OCI-LY7 (cell line): Measurements from ENCODE around the gene PGPEP1. TPM values are rescaled to one million over a fixed set of nuclear protein-coding genes. Genes with fewer than 3 reads are reported as not detected.
"Not testable (repeated sequence)": the region's sequence is repeated elsewhere in the genome, so short reads cannot be mapped to it uniquely, and the experiment has no call there.

ENCODE experiments used
- BruUV-seq: library from RNA; stranded (reverse); fragments of 400-500 nt; replicated peaks from 2 replicates; lab custom pipeline; 2021; lab: Mats Ljungman, UMichigan
- CTCF ChIA-PET: fragments of 300-600 bp; sonication (Branson Sonifier 250); formaldehyde crosslinking; loops from one replicate; lab custom pipeline; 2022; ENCODE audit warnings: antibody characterized with exemption; ENCODE audit not compliant: unreplicated experiment; lab: Charles Lee
- POLR2A ChIA-PET: fragments of 300-600 bp; sonication (Branson Sonifier 250); formaldehyde crosslinking; loops from one replicate; lab custom pipeline; 2022; ENCODE audit warnings: antibody characterized with exemption; lab: Charles Lee
- DNase-seq: peaks from one replicate; pipeline ENCODE4 v3.0.0-alpha.2; 2015; ENCODE audit warnings: low spot score
- H2AFZ ChIP-seq: fragments of 200-600 bp; sonication (generic), shearing (Covaris generic); 2 replicates; pipeline ENCODE4 v1.6.1; 2014; ENCODE audit warnings: mild to moderate bottlenecking, antibody characterized with exemption, low read length, moderate library complexity
- H3K27ac ChIP-seq: fragments of 200-600 bp; sonication (generic); 2 replicates; pipeline ENCODE4 v1.5.1; 2014; ENCODE audit warnings: mixed run types, low read depth, mild to moderate bottlenecking, moderate library complexity, low read length, inconsistent platforms; ENCODE audit not compliant: poor library complexity, severe bottlenecking
- H3K36me3 ChIP-seq: fragments of 200-600 bp; sonication (generic); 2 replicates; pipeline ENCODE4 v1.6.1; 2014; ENCODE audit warnings: mild to moderate bottlenecking, antibody characterized with exemption, low read length, moderate library complexity, mixed read lengths; ENCODE audit not compliant: insufficient read depth
- H3K4me1 ChIP-seq: fragments of 200-600 bp; sonication (generic); 2 replicates; pipeline ENCODE4 v1.5.1; 2014; ENCODE audit warnings: mild to moderate bottlenecking, low read length; ENCODE audit not compliant: insufficient read depth, poor library complexity, severe bottlenecking
- H3K4me2 ChIP-seq: fragments of 200-600 bp; sonication (generic); 2 replicates; pipeline ENCODE4 v1.6.1; 2014; ENCODE audit warnings: mild to moderate bottlenecking, low read length
- H3K4me3 ChIP-seq: fragments of 200-600 bp; sonication (generic); 2 replicates; pipeline ENCODE4 v1.5.1; 2014; ENCODE audit warnings: mild to moderate bottlenecking, low read depth, low read length; ENCODE audit not compliant: poor library complexity, severe bottlenecking
- H3K79me2 ChIP-seq: fragments of 200-600 bp; sonication (generic); 2 replicates; pipeline ENCODE4 v1.6.1; 2016; ENCODE audit warnings: low read depth, mild to moderate bottlenecking, low read length, moderate library complexity, mixed read lengths; ENCODE audit not compliant: insufficient read depth
- H3K9me2 ChIP-seq: fragments of 200-600 bp; sonication (generic); 2 replicates; pipeline ENCODE4 v1.6.1; 2016; ENCODE audit warnings: mild to moderate bottlenecking, low read length, mixed read lengths; ENCODE audit not compliant: insufficient read depth
- H3K9me3 ChIP-seq: fragments of 200-600 bp; sonication (generic); 2 replicates; pipeline ENCODE4 v1.6.1; 2014; ENCODE audit warnings: mild to moderate bottlenecking, mixed run types, low read length, mixed read lengths
- H4K20me1 ChIP-seq: fragments of 200-600 bp; sonication (generic); 2 replicates; pipeline ENCODE4 v1.6.1; 2014; ENCODE audit warnings: mild to moderate bottlenecking, antibody characterized with exemption, low read length, moderate library complexity, mixed read lengths; ENCODE audit not compliant: insufficient read depth
- CTCF ChIP-seq: fragments of 200-600 bp; sonication (generic); conservative IDR thresholded peaks from 2 replicates; pipeline ENCODE4 v1.5.1; 2014; ENCODE audit warnings: mild to moderate bottlenecking, antibody characterized with exemption, low read length, moderate library complexity, mixed read lengths
- EZH2phosphoT487 ChIP-seq: fragments of 200-600 bp; sonication (generic); IDR thresholded peaks from 2 replicates; pipeline ENCODE4 v1.6.1; 2018; ENCODE audit warnings: low read depth, borderline replicate concordance, mild to moderate bottlenecking, mixed run types, antibody characterized with exemption, low read length, moderate library complexity, mixed read lengths
- intact Hi-C: fragments of 100-400 bp; cut with micrococcal nuclease; formaldehyde crosslinking; loops from one replicate; pipeline ENCODE4 v1.10.0; 2022; ENCODE audit not compliant: unreplicated experiment
- total RNA-seq, 2 experiments: library from RNA; depleted of rRNA in 1 of 2; stranded (reverse); fragments of >200 nt in 1 of 2; shearing (Covaris generic) in 1 of 2; gene quantifications; 2 replicates each; pipeline ENCODE4 v1.2.3, GENCODE V29; 2014 to 2022

The PGPEP1 gene
- total RNA-seq, 2 experiments from 2014 or later = 15.2 to 44.1 TPM

DNA sequence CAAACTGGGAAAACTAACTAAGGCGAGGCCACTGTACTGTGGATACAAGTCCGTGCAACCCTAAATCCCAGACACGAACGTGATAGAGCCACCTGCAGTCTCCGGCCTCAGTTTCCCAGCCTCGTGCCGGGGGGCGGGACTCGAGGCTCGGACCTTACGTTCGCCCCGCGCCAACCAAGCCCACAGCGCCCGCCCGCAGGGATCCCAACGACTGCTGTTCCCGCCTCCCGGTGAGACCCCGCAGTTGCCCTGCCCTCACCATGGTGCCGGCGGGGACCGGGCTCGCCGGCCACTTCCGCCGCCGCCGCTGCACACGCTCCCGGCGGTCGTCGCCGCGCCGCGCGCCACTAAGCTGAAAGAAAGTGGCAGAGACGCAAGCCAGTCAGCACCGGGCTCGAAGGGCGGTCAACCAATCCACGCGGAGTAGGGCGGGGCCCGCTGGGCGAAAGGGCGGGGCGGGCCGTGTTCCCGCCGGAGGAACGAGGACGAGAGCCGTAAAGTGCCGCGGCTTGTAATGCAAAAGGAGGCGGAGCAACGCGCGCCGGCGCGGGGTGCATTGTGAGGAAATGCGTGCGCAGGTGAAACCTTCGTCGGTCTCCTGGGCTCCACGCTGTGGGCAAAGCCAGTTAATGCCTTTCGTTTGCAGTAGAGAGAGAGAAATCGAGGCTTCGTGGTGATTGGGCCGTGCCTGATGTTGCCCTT lies 17.5 kb upstream of the PGPEP1 start, which contains the start of gene LSM4:
Gene LSM4 (minus strand): TSS at position 318 of the 702 bp plus-strand sequence. CDS start 56 bp downstream, at position 262.
- H3K4me2 ChIP-seq = peak within 1 kb of the TSS; percentile 97
- H3K36me3 ChIP-seq = peaks cover 34% of the 10 kb centered on the region
- H3K9me3 ChIP-seq = no peaks in the 10 kb centered on the region
- intact Hi-C loops = loop anchor here (1.0 to 2.0 kb wide), 3 partner anchors 18 to 118 kb away; partner anchors contain the start of gene RAB3A
- H3K9me2 ChIP-seq = no peaks in the 10 kb centered on the region
- peak within 1 kb of the TSS; percentile 89 for H3K4me3 ChIP-seq
- H2AFZ ChIP-seq = peak within 1 kb of the TSS; percentile 74
- DNase-seq = peak; percentile 100
- POLR2A ChIA-PET = interaction anchor here (0.6 to 4.0 kb wide), 5 partner anchors 18 to 158 kb away, joined by 3 to 44 read pairs (median 9); partner anchors contain the start of genes JUND and SSBP4
- no TSS peak for BruUV-seq
- CTCF ChIA-PET = interaction anchor here (1.2 to 2.2 kb wide), 3 partner anchors 16 to 44 kb away, joined by 3 to 16 read pairs (median 7); partner anchors contain the start of gene JUND
- peak; percentile 65 for TF ChIP-seq CTCF
- no peak for TF ChIP-seq EZH2phosphoT487
- peak within 1 kb of the TSS; percentile 90 for H3K27ac ChIP-seq
- peaks cover 42% of the 10 kb centered on the region for H3K79me2 ChIP-seq
- H3K4me1 ChIP-seq = peaks cover 46% of the 10 kb centered on the region
- H4K20me1 ChIP-seq = no peaks in the 10 kb centered on the region; the same call in 1 of the 2 replicates

- Histone ChIP-seq H3K79me2 (peaks cover 35% of the 10 kb centered on the region), H3K36me3 (peaks cover 24% of the 10 kb centered on the region), H3K4me1 (peaks cover 47% of the 10 kb centered on the region), H3K4me2 (peak overlapping the region; percentile 74), H2AFZ (peak overlapping the region; percentile 74; the same call in 1 of the 2 replicates), H3K27ac (peak overlapping the region; percentile 90)
- DNase-seq, H3K9me2 ChIP-seq, H3K9me3 ChIP-seq, BruUV-seq, H3K4me3 ChIP-seq, H4K20me1 ChIP-seq, CTCF ChIA-PET, intact Hi-C loops: not testable (repeated sequence)
- POLR2A ChIA-PET = interaction anchor here (0.5 to 1.8 kb wide), 8 partner anchors 41 to 133 kb away, joined by 3 to 6 read pairs (median 3); partner anchors contain the start of gene JUND
Observed at GRCh38 chr19:18324373-18324731, 16.0 kb upstream of the PGPEP1 start.

GRCh38 chr19:18326772-18327171 lies 13.6 kb upstream of the PGPEP1 start:
- DNase-seq = no peak
- Histone ChIP-seq H3K79me2 (peaks cover 10% of the 10 kb centered on the region), H4K20me1 (no peaks in the 10 kb centered on the region), H3K27ac (no peak overlapping the region), H3K4me2 (no peak overlapping the region), H2AFZ (no peak overlapping the region), H3K9me2 (no peaks in the 10 kb centered on the region), H3K4me3 (no peak overlapping the region), H3K4me1 (peaks cover 37% of the 10 kb centered on the region), H3K9me3 (no peaks in the 10 kb centered on the region), H3K36me3 (peaks cover 4% of the 10 kb centered on the region; the same call in 1 of the 2 replicates)
- CTCF ChIA-PET = interaction anchor here (1.7 kb wide), 1 partner anchor 47 kb away, joined by 7 read pairs; no protein-coding TSS in a partner anchor
- intact Hi-C loops = no loop called here
- POLR2A ChIA-PET = interaction anchor here (1.0 to 1.3 kb wide), 2 partner anchors 23 to 46 kb away, joined by 4 to 5 read pairs; no protein-coding TSS in a partner anchor
- no TSS peak for BruUV-seq
- TF ChIP-seq CTCF (no peak), EZH2phosphoT487 (no peak)
